Glutamatergic neuron (in vitro differentiated cells): ENCODE measurements around the gene AHNAK. TPM values are rescaled to one million over a fixed set of nuclear protein-coding genes. Genes with fewer than 3 reads are reported as not detected.

Experiments
- DNase-seq: peaks from one replicate; pipeline ENCODE4 v3.0.0; 2022
- H3K27ac Mint-ChIP-seq: one replicate; pipeline ENCODE4 v1.8.0; 2020; ENCODE audit warnings: mild to moderate bottlenecking, mixed read lengths, inconsistent platforms; ENCODE audit not compliant: unreplicated experiment
- H3K27me3 Mint-ChIP-seq: one replicate; pipeline ENCODE4 v1.8.0; 2020; ENCODE audit warnings: mild to moderate bottlenecking, moderate library complexity, mixed read lengths, inconsistent platforms; ENCODE audit not compliant: unreplicated experiment
- H3K36me3 Mint-ChIP-seq: one replicate; pipeline ENCODE4 v1.8.0; 2020; ENCODE audit warnings: mild to moderate bottlenecking, mixed read lengths, inconsistent platforms; ENCODE audit not compliant: unreplicated experiment
- H3K4me1 Mint-ChIP-seq: one replicate; pipeline ENCODE4 v1.8.0; 2020; ENCODE audit warnings: mild to moderate bottlenecking, low read depth, mixed read lengths, inconsistent platforms; ENCODE audit not compliant: unreplicated experiment
- H3K4me3 Mint-ChIP-seq: one replicate; pipeline ENCODE4 v1.8.0; 2020; ENCODE audit warnings: mild to moderate bottlenecking, mixed read lengths, inconsistent platforms; ENCODE audit not compliant: unreplicated experiment
- H3K9me3 Mint-ChIP-seq: one replicate; pipeline ENCODE4 v1.8.0; 2020; ENCODE audit warnings: mild to moderate bottlenecking, moderate library complexity, mixed read lengths, inconsistent platforms; ENCODE audit not compliant: unreplicated experiment
- total RNA-seq: library from RNA; stranded (reverse); fragmentation: NEBNext Ultra II Directional; extraction: Animal tissue kit (Norgen Biotek cat#: 25700); gene quantifications from one replicate; pipeline ENCODE4 v1.2.1, GENCODE V29; 2021; ENCODE audit not compliant: unreplicated experiment
- TF ChIP-seq, protein P1 (sequence below): fragments of 200-600 bp; sonication (generic); IDR thresholded peaks from one replicate; pipeline ENCODE4 v1.5.0; 2021; ENCODE audit not compliant: partially characterized antibody, unreplicated experiment

Gene AHNAK
- total RNA-seq, 1 donor from 2014 or later: 4.5 TPM

DNA sequence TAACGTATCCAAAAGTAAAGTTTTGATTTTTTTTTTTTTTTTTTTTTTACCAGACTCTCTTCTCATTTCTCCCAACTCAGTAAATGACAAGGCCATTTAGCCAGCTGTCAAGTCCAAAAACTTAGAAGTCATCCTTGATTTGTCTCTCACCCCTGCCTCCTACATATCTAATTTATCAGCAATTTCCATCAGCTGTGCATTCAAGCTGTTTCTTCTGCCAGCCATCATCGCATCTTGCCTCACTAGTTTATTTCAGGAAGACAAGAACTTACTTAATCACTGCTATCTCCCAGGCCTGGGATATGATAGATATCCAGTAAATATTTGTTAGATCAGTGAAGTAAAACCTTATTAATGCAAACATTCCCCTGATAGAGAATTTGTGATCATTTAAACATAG is 80.2 kb downstream of the AHNAK start:
- Mint-ChIP-seq H3K4me1 (no peaks in the 10 kb centered on the region), H3K27ac (no peak overlapping the region), H3K27me3 (peaks cover 3% of the 10 kb centered on the region), H3K9me3 (no peaks in the 10 kb centered on the region), H3K36me3 (no peaks in the 10 kb centered on the region), H3K4me3 (no peak overlapping the region)
- no peak for DNase-seq
- TF ChIP-seq, protein P1, sequence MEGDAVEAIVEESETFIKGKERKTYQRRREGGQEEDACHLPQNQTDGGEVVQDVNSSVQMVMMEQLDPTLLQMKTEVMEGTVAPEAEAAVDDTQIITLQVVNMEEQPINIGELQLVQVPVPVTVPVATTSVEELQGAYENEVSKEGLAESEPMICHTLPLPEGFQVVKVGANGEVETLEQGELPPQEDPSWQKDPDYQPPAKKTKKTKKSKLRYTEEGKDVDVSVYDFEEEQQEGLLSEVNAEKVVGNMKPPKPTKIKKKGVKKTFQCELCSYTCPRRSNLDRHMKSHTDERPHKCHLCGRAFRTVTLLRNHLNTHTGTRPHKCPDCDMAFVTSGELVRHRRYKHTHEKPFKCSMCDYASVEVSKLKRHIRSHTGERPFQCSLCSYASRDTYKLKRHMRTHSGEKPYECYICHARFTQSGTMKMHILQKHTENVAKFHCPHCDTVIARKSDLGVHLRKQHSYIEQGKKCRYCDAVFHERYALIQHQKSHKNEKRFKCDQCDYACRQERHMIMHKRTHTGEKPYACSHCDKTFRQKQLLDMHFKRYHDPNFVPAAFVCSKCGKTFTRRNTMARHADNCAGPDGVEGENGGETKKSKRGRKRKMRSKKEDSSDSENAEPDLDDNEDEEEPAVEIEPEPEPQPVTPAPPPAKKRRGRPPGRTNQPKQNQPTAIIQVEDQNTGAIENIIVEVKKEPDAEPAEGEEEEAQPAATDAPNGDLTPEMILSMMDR: no peak

DNA sequence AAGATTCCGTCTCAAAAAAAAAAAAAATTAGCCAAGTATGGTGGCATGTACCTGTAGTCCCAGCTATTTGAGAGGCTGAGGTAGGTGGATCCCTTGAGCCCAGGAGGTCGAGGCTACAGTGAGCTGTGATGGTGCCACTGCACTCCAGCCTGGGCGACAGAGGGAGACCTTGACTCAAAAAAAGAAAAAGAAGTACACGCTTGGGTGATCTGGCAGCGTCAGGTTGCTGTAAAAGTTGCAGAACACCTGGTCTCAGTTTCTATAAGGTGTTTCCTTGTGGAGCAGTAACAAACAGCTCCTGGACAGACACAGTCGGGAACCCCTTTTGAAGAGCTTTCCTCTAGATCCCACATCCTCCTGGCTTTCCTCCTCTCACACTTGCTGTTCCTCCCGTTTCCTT is 82.0 kb downstream of the AHNAK start:
- Mint-ChIP-seq H3K27ac (no peak overlapping the region), H3K4me1 (no peaks in the 10 kb centered on the region), H3K4me3 (no peak overlapping the region)

DNA sequence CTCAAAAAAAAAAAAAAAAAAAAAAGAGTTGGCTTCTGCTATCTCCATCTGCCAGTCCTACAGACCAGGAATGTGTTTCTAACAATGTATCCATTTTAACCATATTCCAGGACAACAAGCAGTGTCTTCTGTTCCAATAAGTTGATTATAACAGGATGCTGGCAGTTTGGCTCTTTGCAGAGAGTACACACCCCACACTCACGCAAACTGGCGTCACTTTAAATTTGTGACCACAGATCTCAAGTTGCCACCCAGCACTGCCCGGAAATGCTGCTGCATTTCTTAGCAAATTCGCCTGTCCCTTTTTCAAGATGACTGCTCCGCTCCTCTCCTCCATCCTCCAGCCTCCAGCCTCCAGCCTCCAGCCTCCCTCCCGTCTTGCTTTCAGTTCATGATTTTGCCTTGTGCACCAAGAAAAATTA is 83.5 kb downstream of the AHNAK start:
- no peak for DNase-seq
- Mint-ChIP-seq H3K4me3 (no peak overlapping the region), H3K9me3 (peaks cover 1% of the 10 kb centered on the region), H3K27ac (no peak overlapping the region), H3K36me3 (no peaks in the 10 kb centered on the region), H3K27me3 (peaks cover 5% of the 10 kb centered on the region), H3K4me1 (no peaks in the 10 kb centered on the region)
- TF ChIP-seq, protein P1: no peak

More for the DNA sequence above, 82.0 kb downstream of the AHNAK start:
- TF ChIP-seq, protein P1: no peak
- Mint-ChIP-seq H3K27me3 (peaks cover 5% of the 10 kb centered on the region), H3K9me3 (no peaks in the 10 kb centered on the region), H3K36me3 (no peaks in the 10 kb centered on the region)
- no peak for DNase-seq

DNA sequence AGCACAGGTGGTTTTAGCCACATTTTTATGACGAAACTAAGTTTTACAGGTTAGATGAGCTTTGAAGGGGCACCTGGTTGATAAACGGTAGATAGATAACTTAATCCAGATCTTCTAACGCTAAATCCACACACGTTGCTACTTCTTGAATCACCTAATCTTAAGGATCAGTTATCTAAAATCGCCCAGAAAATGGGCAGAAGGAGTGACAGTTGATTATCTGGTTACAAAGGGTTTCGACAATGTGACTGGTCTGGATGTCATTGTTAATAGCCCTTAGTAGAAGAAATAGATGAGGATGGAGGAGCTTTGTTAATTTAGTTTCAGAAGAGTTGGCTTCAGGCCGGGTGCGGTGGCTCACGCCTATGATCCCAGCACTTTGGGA is 84.1 kb downstream of the AHNAK start:
- peaks cover 5% of the 10 kb centered on the region for H3K27me3 Mint-ChIP-seq
- no peaks in the 10 kb centered on the region for H3K4me1 Mint-ChIP-seq
- H3K27ac Mint-ChIP-seq: no peak overlapping the region
- no peaks in the 10 kb centered on the region for H3K36me3 Mint-ChIP-seq
- peaks cover 1% of the 10 kb centered on the region for H3K9me3 Mint-ChIP-seq
- H3K4me3 Mint-ChIP-seq: no peak overlapping the region
- DNase-seq: no peak
- TF ChIP-seq, protein P1: no peak

DNA sequence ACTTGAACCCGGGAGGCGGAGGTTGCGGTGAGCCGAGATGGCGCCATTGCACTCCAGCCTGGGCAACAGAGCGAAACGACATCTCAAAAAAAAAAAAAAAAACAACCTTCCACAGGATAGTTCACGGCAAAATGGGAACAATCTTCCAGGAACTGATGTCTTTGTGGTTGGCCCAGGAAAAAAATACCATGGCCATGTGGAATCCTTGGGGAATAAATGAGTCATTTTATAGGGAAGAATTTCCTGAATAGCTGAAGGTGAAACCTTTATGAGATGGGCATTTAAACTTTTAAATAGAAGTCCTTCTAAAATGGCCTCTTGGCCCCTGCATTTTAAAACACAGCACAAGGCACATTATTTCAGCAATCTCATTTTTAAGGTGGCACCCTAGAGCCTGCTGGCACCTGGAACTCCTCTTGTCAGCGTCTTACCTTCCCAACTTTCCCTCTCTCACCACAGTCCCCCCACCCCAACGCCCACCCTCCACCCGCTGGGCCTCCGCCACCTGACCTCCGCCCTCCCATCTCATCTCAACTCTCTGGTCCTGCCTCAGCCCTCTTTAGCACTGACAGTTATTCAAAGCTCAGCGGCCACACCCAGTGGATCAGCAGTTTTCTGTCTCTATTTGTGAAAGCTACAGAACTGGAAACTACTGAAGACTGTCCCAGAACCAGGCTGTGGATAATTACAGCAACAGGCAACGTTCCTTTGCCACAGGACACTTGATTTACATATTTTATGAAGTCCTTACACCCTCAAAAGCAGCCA is 84.7 kb downstream of the AHNAK start:
- Mint-ChIP-seq H3K27ac (no peak overlapping the region), H3K36me3 (no peaks in the 10 kb centered on the region), H3K27me3 (peaks cover 5% of the 10 kb centered on the region), H3K4me1 (no peaks in the 10 kb centered on the region), H3K4me3 (no peak overlapping the region), H3K9me3 (peaks cover 1% of the 10 kb centered on the region)
- TF ChIP-seq, protein P1: no peak
- DNase-seq: no peak
